Stimulated activated CD8-positive, alpha-beta memory T cell treated with anti-CD3 and anti-CD28 coated beads, Interleukin-4, amount 100 ng/mL, for 24 hours (primary cell): ENCODE results near the gene RAB18.
"Not testable (repeated sequence)": the region's sequence is repeated elsewhere in the genome, so short reads cannot be mapped to it uniquely, and the experiment has no call there.

Experiments used
- DNase-seq: peaks from one replicate; pipeline ENCODE4 v3.0.0-alpha.2; 2020; ENCODE audit warnings: low read depth

Gene RAB18

DNA sequence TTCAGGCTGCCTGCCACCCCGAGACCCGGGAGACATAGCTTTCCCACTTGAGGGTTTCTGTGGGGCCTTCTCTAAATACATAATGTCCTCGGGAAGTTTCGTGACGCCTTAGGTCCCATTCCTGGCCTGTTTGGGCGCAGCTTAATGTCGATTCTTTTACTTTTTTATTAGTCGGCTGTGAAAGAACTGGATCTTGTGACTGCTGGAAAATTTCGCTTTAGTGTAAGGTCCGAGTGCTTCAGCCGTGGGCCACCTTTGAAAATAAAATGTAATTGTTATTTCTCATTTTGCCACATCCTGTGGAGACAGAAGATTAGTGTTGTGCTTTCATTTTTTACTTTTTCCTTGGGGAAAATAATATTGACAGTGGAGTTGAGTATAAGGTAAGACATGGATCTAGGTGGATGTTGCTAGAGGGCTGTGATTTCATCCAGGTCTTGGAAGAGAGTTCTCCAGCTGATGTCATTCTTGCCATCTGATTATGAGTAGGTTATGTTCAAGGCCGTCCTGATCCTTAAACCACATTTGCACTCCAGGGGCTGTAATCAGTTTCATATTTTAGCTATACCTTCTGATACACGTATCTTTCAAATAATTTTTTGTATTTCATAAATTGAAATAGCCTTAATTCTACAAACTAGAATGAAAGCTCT lies 830 bp downstream of the RAB18 start:
- DNase-seq: no peak

DNA sequence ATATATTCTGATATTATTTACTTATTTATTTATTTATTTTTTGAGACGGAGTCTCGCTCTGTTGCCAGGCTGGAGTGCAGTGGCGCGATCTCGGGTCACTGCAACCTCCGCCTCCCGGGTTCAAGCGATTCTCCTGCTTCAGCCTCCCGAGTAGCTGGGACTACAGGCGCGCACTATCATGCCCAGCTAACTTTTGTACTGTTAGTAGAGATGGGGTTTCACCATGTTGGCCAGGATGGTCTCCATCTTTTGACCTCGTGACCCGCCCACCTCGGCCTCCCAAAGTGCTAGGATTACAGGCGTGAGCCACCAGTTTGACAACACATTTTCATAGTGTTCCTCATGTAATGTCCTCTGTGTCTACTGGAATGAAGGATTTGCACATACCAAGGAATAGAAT lies 1.4 kb downstream of the RAB18 start:
- not testable (repeated sequence) for DNase-seq

DNA sequence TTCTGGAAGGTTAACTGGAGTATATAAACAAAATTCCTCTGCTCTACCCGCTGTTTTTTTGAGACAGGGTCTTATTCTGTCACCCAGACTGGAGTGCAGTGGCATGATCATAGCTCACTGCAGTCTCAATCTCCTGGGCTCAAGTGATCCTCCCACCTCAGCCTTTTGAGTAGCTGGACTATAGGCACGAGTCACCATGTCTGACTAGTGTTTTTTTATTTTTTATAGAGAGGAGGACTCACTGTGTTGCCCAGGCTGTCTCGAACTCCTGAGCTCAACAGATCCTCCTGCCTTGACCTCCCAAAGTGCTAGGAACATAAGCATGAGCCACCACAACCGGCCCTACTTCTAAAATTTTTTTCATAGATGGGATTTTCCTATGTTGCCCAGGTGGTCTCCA lies 2.2 kb downstream of the RAB18 start:
- no peak for DNase-seq

DNA sequence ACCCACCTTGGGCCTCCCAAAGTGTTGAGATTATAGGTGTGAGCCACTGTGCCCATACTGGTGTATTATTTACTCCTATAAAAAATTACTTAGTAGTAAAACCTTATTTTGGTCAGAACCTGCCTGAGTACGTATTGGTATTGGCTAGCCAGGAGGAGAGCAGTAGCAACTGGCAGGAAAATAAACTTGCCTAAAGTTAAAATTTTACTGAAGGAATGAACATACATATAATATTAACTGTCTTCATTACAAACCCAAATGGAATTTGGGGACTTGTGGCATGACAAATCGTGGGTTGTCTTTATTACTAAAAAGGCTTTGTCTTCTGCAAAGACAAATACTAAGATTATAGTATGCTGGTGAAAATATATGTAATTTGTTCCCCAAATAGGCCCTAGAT lies 8.4 kb downstream of the RAB18 start:
- no peak for DNase-seq

DNA sequence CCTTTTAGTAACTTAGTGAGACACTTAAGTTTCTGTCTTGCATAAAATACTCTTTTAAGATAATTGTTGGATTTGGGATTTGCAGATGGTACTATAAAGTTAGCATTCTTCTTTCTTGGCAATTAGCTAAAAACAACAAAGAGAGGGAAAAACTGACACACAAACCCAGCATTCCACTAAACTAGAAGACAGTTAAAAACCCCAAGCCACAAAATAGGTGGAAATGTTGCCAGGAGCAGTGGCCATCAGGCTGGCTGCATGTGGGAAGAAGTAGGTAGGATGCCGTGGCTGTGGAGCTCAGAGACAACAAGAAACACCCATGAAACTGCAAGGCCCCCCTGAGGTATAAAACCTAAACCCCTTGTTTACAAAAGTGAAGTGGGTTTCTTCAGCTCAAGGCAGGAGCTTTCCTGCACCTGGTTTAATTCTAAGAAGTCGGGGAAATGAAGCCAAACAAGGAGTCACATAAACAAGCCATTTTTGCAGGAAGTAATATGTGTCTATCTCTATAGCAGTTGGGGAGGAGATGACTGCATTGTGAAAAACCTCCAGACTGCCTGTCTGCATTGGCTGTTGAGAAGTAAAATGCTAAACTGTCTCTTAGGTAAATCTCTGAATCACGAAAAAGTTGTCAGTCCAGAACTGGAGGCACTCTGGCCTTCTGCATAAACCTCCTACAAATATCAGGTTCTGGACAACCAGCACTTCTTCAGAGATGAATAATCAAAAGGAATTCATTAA lies 9.5 kb downstream of the RAB18 start:
- no peak for DNase-seq

DNA sequence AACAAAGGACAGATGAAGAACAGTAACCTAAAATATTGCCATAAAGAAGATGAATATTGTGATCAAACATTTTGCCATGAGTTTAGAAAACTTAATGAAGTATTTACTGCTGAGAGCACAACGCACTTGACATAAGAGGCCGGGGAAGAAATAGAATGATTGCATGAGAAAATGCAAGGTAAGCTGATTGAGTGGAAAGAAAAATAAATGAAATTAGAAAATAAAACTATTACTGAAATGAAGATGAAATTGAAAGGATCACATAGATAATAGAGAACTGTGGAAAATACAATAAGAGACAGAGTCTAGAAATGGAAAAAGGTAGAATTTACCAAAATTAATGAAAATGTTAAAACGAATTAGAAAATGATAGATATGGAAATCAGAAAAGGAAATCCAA lies 10.1 kb downstream of the RAB18 start:
- no peak for DNase-seq

DNA sequence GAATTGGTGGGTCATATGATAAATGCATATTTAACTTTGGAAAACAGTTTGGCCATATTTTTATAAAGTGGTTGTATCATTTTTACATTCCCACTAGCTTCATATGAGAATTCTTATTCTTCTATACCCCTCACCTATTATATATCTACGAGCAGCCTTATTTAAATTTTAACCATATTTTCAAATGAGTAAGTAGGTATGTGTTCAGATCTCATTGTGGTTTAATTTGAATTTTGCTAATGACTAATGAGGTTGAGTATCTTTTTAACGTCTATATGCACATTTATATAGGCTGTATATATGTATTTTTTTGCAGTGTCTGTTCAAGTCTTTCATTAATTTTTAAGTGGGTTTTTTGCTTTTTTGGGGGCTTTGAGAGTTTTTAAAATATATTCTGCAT lies 14.2 kb downstream of the RAB18 start:
- DNase-seq: no peak

DNA sequence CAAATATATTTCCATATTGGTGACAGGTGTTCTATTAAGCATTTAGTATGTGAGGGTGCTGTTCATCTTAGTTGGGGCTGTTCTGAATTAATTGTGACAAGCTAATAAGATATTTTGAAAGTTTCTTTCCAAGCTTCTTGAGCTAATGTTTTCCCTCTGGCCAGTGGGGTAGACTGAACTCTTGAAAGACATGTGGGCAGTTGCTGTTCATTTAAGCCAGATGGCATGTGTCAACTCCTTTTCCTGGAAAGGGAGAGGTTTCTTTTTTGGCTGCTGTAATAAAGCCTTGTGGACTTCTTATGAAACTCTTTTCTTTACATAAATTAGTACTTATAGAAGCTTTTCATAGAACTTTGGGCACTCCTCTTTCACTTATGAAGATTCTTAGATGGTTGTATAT lies 21.7 kb downstream of the RAB18 start:
- no peak for DNase-seq

DNA sequence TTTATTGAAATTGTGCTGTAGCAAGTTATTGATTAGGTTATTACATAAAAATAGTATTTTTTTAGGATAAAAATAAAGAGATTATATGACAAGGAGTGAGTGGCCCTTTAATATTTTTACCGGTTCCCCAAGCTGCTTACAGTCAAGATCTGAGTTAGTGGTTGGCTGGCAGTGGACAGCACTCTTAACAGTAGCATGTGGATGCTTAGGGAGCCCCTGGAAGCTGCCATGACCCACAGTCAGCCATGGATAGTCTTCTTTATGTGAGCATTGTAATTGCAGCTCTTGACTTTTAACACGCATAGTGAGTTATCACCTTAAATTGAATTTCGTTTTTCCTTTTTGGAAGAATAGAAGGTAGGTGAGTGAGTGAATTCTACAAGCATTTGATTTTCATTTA lies 22.1 kb downstream of the RAB18 start:
- DNase-seq: no peak

DNA sequence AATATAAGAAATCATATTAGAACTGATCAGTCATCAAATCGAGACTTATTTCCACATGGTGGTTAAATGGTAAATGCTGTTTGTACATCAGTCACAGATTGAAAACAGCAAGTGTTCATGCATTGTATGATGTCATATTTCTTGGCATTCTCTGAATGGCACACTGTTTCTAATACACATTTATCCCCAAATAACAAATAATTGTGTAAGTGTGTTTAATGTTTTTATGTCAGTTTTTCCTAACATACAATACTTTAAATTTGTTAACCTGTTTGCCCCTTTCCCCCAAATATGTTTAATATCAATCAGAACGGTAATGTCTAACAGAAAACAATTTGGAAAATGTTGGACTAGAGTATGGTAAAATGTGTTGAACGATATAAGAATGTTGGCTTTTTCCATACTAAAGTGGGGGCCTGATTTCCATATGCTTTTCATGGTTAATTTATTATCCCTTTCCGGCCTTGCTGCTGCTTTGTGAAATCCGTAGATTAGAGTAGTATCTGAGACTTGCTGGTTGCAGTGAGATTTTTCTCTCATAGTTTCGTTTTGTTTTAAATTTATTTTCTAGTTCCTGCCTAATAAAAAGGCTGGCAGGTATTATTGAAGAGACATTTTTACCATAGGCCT lies 23.7 kb downstream of the RAB18 start:
- no peak for DNase-seq

DNA sequence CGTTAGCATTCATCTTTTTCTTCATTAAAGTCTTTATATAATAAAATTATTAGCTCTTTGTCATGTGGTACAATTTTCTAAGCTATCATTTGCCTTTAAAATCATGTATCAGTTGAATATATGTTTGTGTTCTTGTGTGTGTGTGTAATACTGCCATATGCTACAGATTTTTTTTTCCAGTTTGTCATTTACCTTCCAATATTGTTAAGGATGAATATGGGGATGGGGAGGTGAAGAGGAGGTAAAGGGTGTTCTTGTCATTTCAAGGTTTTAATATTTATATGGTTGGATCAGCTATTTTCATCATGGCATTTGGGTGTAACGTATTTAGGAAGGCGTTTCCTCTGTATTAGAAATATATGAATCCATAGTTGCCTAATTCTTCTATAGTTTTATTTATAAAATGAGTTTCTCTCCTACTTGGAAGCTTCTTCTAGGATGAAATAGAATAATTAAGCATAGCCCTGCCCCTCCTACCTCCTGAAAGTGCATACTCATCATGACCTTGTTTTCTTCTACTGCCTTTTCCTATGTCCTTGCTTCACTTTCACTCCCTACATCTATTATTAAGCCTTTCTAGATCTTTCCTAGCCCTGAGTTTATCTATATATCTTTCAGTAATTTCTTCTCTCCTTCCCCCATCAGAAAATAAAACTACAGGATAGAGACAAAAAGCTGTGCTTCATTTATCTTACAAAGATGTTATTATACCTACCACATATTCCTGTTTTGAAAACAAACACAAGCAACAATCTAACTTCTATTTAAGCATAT lies 25.1 kb downstream of the RAB18 start:
- no peak for DNase-seq

DNA sequence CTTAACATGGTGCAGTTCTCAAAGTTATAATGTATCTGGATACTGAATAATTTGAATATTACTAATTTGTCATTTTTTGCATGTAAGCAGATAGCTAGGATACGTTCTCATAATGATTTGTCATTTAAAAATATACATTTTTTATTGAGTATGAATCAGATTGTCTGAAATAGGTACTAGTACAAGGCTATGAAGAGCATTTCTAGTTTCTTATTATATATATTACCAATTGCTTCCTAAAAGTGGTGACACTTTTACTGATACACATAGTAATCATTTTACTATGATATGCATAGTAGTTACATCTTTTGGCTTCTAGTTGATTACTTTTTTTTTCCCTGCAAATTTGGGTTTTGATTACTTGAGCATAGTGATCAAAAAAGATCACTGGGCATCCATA lies 26.4 kb downstream of the RAB18 start:
- DNase-seq: no peak

DNA sequence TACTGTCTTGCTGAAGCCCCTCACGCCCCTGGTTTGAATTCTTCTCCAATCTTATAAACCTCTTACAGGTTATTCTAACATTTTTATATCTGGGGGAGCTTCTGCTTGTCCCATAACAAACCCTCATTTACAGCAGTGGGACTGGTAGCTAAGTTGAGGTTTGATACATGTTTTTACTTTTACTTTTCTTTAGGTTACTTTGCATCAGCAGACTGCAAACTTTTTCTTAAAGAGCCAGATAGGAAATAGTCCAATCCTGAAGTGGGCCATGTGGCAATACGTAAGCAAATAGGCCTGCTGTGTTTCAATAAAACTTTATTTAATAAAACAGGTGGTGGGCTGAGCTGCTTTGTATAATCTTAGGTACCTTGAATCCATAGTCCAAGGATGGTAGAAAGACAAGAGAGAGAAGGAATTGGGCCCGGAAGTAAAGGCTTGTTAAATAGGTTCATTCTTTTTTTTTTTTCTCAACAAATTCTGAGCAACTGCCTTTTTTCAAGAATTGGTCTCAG lies 27.3 kb downstream of the RAB18 start:
- DNase-seq: no peak

DNA sequence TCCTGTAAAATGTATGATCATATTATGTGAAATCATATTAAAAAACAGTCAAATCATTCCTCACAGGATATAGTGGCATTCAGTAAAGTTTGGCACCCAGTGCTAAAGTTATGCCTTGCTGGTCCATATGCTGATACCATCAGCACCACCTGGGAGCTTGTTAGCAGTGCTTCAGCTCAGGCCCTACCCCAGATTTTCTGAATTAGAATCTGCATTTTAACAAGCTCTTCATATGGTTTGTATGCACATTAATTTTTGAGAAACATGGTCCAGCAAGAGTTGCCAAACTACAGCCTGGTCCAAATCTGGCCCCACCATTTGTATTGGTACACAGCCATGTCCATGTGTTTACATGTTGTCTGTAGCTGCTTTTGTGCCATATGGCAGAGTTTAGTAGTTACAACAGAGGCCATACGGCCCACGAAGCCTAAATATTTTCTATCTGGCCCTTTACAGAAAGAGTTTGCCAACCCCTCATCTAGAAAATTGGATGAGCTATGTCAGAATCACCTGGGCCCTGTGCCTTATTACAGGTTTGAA lies 30.1 kb downstream of the RAB18 start:
- DNase-seq: no peak

DNA sequence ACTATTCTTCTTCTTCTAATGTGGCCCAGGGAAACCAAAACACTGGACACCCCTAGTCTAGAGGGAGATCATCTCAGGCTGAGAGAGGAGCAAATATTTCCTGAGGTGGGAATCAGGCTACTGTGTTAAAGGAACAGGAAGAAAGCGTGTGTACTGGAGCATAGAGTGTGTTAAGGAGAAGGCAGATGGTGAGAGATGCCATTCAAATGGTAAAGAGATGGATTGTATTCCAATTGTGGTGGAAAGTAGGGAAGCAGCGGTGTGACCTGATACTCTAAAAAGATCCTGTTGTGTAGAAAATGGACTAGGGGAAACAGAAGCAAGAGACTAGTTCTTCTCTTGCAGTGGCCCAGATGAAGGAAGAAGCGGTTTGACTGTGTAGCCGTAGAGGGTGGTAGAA lies 31.2 kb downstream of the RAB18 start:
- no peak for DNase-seq

DNA sequence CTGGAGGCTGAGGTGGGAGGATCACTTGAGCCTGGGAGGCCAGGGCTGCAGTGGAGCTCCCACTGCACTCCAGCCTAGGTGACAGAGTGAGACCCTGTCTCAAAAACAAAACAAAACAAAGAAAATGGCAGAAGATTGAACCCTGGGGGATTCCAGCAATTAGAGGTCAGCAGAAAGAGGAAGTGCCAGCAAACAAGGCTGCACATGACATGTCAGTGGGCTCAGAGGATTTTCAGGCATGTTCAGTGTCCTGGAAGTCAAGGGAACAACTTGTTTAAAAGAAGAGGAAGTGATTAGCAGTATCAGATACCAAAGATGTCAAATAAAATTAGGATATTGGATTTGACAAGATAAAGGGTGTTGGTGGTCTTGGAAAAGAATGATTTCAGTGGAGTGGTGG lies 32.3 kb downstream of the RAB18 start:
- no peak for DNase-seq

DNA sequence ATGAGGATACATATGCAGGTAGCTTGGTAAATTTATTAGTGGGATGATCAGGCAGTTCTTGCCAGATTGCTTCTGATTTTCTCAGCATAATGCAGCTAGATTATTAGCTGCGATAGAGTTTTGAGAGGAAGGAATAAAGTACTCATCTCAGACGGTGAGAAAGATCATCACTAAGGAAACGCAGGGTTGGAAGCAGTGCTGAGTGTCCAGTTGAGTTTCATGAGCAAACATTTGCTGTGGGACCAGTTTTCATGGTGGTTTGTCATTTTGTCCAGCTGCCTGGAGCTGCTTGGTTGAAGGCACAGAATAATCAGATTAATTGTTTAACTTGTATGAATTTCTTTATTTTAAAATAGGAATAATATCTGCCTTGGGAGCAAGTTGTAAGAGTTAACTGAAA lies 33.1 kb downstream of the RAB18 start:
- no peak for DNase-seq

DNA sequence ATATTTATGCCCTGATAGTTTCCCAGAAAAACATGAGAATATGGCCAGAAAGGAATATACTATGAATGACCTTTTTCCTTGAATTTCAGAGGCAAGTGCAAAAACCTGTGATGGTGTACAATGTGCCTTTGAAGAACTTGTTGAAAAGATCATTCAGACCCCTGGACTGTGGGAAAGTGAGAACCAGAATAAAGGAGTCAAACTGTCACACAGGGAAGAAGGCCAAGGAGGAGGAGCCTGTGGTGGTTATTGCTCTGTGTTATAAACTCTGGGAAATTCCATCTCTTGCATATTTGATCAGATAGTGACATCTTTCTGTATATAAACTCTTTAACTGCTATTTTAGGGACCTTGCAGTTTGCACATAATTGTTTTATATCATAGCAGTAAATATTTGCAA lies 33.7 kb downstream of the RAB18 start:
- no peak for DNase-seq

DNA sequence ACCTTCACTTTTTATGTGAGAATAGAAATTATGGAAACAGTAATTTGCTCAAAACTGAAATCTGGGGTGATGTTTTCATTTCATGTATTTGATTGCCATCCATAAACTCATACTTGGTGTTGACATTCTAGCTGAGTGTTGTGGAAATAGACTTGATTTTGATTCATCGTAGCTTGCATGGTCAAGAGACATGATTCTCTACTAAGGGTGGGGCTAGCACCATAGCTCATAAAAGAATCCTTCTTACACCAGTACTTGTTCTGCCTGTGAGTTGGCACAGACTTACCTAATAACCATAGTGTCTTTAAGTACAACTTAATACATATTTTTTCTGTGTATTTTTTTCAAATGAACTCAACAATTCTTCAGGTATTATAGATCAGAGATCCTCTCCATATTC lies 36.6 kb downstream of the RAB18 start:
- DNase-seq: no peak

DNA sequence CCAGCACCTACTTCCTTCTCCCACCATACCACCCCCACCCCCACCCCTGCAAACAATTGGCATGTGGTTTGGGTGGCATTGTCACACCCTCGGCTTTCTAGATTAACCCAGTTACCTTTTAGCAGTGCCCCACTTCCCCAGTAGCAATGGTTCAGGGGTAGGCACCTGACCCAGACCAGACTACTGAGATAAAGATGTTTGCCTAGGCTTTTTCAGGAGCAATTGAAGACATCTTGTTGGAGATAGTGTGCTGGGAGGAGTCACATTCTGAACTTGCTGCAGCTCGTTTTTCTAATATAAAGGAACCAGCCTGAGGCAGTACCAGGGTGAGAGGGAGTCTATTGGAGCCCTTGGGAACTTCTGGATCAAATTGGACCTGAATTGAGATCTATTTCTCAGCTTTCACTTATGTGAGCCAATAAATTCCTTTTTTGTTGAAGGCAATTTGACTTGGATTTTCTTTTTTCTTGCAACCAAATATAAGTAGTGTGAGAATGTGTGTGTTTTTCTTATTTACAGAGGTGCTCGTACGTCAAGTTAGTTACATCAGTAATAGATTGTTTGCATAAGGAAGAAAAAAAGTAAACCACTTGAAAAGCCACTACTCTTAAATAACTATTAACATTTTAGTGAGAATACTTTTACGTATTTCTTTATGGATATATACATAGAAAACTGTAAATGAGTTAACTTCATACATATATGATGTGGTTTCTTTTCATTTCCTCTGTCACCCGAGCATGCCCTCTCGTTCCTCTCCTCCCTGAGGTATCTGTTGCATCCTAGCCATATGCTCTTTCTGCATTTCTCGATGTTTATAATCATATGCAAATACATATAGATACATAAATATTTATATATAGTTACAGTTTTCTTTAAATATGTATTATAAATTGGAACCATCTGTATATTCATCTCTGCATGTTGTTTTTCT lies 38.0 kb downstream of the RAB18 start:
- no peak for DNase-seq

DNA sequence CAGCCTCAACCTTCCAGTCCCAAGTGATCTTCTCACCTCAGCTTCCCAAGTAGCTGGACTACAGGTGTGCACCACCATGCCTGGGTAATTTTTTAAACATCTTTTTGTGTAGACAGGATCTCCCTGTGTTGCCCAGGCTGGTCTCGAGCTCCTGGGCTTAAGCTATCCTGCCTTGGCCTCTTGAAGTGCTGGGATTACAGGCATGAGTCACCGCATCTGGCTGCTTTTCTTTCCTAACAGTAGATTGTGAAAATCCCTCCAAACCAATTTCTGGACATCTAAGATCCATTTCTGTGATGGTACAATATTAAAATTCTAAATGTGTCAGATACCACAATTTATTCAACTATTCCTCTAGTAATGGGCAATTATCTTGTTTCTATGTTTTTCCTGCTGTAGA lies 38.7 kb downstream of the RAB18 start:
- DNase-seq: no peak
